ENCODE measurements around the gene SGPP2.

GRCh38 chr2:222383255-222383654, 41.1 kb upstream of the SGPP2 start:
- TF ChIP-seq, protein P1, sequence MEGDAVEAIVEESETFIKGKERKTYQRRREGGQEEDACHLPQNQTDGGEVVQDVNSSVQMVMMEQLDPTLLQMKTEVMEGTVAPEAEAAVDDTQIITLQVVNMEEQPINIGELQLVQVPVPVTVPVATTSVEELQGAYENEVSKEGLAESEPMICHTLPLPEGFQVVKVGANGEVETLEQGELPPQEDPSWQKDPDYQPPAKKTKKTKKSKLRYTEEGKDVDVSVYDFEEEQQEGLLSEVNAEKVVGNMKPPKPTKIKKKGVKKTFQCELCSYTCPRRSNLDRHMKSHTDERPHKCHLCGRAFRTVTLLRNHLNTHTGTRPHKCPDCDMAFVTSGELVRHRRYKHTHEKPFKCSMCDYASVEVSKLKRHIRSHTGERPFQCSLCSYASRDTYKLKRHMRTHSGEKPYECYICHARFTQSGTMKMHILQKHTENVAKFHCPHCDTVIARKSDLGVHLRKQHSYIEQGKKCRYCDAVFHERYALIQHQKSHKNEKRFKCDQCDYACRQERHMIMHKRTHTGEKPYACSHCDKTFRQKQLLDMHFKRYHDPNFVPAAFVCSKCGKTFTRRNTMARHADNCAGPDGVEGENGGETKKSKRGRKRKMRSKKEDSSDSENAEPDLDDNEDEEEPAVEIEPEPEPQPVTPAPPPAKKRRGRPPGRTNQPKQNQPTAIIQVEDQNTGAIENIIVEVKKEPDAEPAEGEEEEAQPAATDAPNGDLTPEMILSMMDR (tag by site-specific recombination; IDR thresholded peaks at IDR 0.05), result no peak
- TF ChIP-seq ZNF10 (tag by site-specific recombination; IDR thresholded peaks at IDR 0.05), result no peak
